Nephron (organoid): Measurements from ENCODE around the gene NOTCH4.

ENCODE experiments used
- H3K27ac Mint-ChIP-seq, 3 experiments: 2 replicates each; pipeline ENCODE4 v1.8.0; 2020; ENCODE audit warnings: mixed read lengths in 3 of 3, mild to moderate bottlenecking in 2 of 3, moderate library complexity in 1 of 3
- H3K27me3 Mint-ChIP-seq: 2 replicates; pipeline ENCODE4 v1.8.0; 2021; ENCODE audit warnings: low read depth, mild to moderate bottlenecking, moderate library complexity, mixed read lengths
- H3K36me3 Mint-ChIP-seq: 2 replicates; pipeline ENCODE4 v1.8.0; 2020; ENCODE audit warnings: low read depth, mixed read lengths
- H3K4me1 Mint-ChIP-seq: 2 replicates; pipeline ENCODE4 v1.8.0; 2020; ENCODE audit warnings: mixed read lengths
- H3K4me3 Mint-ChIP-seq, 3 experiments: 2 replicates each; pipeline ENCODE4 v1.8.0; 2020; ENCODE audit warnings: mild to moderate bottlenecking in 3 of 3, mixed read lengths in 3 of 3, moderate library complexity in 2 of 3
- H3K9me3 Mint-ChIP-seq: 2 replicates; pipeline ENCODE4 v1.8.0; 2020; ENCODE audit warnings: mixed read lengths
- TF ChIP-seq, protein P1 (sequence below), 3 experiments: fragments of 200-600 bp; sonication (generic); IDR thresholded peaks; one replicate each; pipeline ENCODE4 v1.5.0; 2021; ENCODE audit warnings: antibody characterized with exemption in 3 of 3; ENCODE audit not compliant: unreplicated experiment in 3 of 3

The NOTCH4 gene

DNA sequence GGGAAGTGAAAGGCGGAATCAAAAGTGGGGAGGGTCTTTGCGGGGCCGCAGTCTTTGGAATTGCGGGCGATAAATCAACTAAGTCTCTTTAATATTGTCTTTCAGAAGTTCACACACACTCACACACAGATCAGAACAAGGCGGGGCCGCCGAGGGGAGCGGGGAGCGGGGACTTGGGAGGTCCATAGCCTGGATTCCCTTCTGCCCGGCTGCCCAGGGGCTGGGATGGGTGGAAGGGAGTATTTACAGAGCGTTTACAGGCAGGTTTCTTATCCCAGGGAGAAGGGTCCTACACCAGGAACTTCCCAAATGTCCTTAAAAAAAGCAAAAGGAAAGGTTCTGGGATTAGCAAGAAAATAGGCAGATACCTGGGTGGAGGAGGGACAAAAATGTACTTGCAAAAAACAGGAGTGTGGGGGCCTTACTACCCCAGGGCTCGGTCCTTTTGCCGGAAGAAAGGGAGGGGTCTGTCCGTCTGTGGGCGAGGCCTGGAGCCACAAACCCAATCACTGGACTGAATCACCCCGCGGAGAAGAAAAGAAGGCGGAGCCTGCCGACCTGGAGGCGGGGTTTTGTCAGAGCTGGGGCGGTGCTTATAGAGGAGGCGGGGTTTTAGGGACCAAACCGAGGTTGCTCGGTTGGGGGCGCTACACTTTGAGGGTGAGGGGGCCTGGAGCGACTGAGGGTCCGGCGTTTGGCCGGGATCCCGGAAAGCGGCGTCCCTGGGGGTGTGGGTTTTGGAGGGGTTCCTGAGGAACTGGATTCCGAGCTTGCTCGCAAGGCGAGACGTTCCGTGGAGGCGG, 75.4 kb downstream of the NOTCH4 start:
- peaks cover 6% of the 10 kb centered on the region for H3K36me3 Mint-ChIP-seq
- peaks cover 18% of the 10 kb centered on the region for H3K27me3 Mint-ChIP-seq
- TF ChIP-seq, protein P1, sequence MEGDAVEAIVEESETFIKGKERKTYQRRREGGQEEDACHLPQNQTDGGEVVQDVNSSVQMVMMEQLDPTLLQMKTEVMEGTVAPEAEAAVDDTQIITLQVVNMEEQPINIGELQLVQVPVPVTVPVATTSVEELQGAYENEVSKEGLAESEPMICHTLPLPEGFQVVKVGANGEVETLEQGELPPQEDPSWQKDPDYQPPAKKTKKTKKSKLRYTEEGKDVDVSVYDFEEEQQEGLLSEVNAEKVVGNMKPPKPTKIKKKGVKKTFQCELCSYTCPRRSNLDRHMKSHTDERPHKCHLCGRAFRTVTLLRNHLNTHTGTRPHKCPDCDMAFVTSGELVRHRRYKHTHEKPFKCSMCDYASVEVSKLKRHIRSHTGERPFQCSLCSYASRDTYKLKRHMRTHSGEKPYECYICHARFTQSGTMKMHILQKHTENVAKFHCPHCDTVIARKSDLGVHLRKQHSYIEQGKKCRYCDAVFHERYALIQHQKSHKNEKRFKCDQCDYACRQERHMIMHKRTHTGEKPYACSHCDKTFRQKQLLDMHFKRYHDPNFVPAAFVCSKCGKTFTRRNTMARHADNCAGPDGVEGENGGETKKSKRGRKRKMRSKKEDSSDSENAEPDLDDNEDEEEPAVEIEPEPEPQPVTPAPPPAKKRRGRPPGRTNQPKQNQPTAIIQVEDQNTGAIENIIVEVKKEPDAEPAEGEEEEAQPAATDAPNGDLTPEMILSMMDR (IDR thresholded peaks at IDR 0.05; ENCODE audit: unreplicated experiment in 3 of 3): no peak
- no peaks in the 10 kb centered on the region for H3K9me3 Mint-ChIP-seq
- H3K4me1 Mint-ChIP-seq: peaks cover 38% of the 10 kb centered on the region
- H3K27ac Mint-ChIP-seq: no peak overlapping the region
- peak overlapping the region; percentile 3 to 42 (median 28) for H3K4me3 Mint-ChIP-seq

DNA sequence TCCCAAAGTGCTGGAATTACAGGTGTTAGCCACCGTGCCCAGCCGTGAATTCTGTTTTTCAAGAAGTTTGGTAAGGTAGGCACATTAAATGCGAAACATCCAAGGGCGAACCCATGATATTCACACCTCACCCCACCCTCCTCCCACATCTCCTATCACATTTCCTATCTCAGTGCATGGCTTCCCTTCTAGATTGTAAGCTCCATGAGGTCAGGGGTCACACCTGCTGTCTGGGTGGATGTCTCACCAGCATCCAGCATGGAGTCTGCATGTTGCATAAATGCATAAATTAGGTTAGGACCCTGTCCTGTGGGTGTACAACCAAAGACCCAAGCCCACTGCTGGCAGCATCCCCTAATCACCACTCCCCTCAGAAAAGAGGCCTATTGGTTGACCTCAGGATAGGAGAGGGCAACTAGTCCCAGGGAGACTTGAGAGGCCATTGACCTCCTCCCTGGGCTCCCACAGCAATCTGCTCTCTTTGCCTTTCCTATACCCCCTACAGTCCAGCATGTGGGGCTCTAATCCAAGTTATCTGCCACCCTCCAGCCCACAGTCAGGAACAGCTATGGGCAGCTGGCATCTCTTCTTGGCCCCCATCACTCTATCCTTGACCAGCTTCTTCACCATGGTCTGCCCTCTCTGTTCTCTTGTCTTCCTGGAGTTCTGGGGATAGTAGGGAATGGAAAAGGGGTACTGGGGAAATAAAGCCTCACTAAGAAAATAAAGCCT, 76.3 kb downstream of the NOTCH4 start:
- TF ChIP-seq, protein P1 (IDR thresholded peaks at IDR 0.05; ENCODE audit: unreplicated experiment in 3 of 3): no peak
- Mint-ChIP-seq H3K9me3 (no peaks in the 10 kb centered on the region), H3K36me3 (peaks cover 6% of the 10 kb centered on the region), H3K4me1 (peaks cover 30% of the 10 kb centered on the region), H3K27ac (no peak overlapping the region), H3K27me3 (peaks cover 18% of the 10 kb centered on the region), H3K4me3 (no peak overlapping the region)

DNA sequence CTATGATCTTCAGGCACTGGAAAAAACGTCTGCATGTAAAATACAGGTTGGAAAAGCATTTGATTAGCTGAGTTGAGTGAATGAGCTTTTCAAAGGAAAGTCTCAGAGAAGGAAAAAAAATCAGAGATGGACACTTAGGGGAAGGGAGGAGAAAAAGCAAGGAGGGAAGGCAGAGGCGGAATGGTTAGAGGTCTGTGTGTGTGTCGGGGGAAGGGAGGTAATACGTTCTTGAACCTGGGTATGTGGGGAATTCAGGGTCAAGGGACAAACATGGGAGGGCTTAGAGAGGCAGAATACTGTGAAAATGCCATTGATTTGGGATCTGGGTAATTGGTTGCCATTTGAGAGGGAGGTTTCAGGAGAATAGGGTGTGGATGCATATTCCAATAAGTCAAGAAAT, 77.2 kb downstream of the NOTCH4 start:
- Mint-ChIP-seq H3K4me1 (peaks cover 23% of the 10 kb centered on the region), H3K27me3 (peaks cover 12% of the 10 kb centered on the region)

DNA sequence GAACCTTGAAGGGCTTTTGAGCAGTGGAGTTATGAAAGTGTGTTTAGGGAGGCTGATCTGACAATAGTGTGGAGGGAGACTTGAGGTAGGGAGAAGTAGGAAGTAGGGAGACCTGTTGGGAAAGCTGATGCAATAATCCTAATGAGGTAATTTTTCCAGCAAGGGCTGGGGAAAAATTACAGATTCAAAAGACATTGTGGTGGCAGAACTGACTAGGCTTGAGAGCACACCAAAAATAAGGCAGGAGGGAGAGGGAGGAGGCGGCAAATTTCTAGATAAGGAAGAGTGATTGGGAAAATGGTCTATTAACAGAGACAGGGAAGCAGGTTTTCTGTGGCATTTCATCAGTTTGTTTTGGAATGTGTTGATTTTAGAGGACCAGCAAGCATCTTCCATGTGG, 77.6 kb downstream of the NOTCH4 start:
- peaks cover 6% of the 10 kb centered on the region for H3K36me3 Mint-ChIP-seq
- peaks cover 11% of the 10 kb centered on the region for H3K27me3 Mint-ChIP-seq
- peaks cover 19% of the 10 kb centered on the region for H3K4me1 Mint-ChIP-seq
- H3K27ac Mint-ChIP-seq: peak overlapping the region in 2 of 3 experiments; percentile 11 to 38
- TF ChIP-seq, protein P1 (IDR thresholded peaks at IDR 0.05; ENCODE audit: unreplicated experiment in 3 of 3): no peak
- peak overlapping the region in 2 of 3 experiments; percentile 0 to 38 for H3K4me3 Mint-ChIP-seq
- H3K9me3 Mint-ChIP-seq: no peaks in the 10 kb centered on the region

More for the DNA sequence above, 77.2 kb downstream of the NOTCH4 start:
- H3K9me3 Mint-ChIP-seq: no peaks in the 10 kb centered on the region
- peak overlapping the region in 2 of 3 experiments; percentile 0 to 38 for H3K4me3 Mint-ChIP-seq
- peaks cover 6% of the 10 kb centered on the region for H3K36me3 Mint-ChIP-seq
- H3K27ac Mint-ChIP-seq: peak overlapping the region in 2 of 3 experiments; percentile 11 to 38
- TF ChIP-seq, protein P1 (IDR thresholded peaks at IDR 0.05; ENCODE audit: unreplicated experiment in 3 of 3): no peak
